Natural killer cell (primary cell): Measurements from ENCODE around the gene OGFRL1. TPM values are rescaled to one million over a fixed set of nuclear protein-coding genes. Genes with fewer than 3 reads are reported as not detected.

Experiments used
- ATAC-seq, 3 donors: fragments of 150-1000 bp in 2 of 3; fragments of 200-7000 bp in 1 of 3; cut with Tn5 transposase; 1 replicate in 1 of 3; 2 replicates in 2 of 3; pipeline ENCODE4 v1.10.0; 2021; ENCODE audit warnings: mild to moderate bottlenecking in 2 of 3, moderate library complexity in 2 of 3
- DNase-seq, 2 donors: peaks; one replicate each; pipeline versions ENCODE4 v3.0.0 to v3.0.0-alpha.2; 2013 to 2021; ENCODE audit warnings: mixed read lengths in 1 of 2
- H3K27ac ChIP-seq: one replicate; pipeline ENCODE4 v1.5.1; 2013; ENCODE audit warnings: mild to moderate bottlenecking, low read length
- H3K27me3 ChIP-seq: one replicate; pipeline ENCODE4 v1.6.1; 2013; ENCODE audit warnings: low read length; ENCODE audit not compliant: control insufficient read depth, insufficient read depth
- H3K36me3 ChIP-seq: one replicate; pipeline ENCODE4 v1.6.1; 2013; ENCODE audit warnings: low read length; ENCODE audit not compliant: control insufficient read depth, insufficient read depth
- H3K4me1 ChIP-seq: one replicate; pipeline ENCODE4 v1.6.1; 2013; ENCODE audit warnings: low read length; ENCODE audit not compliant: control insufficient read depth, insufficient read depth
- H3K4me3 ChIP-seq: one replicate; pipeline ENCODE4 v1.5.1; 2013; ENCODE audit warnings: low read length
- H3K9me3 ChIP-seq: one replicate; pipeline ENCODE4 v1.6.1; 2013; ENCODE audit warnings: low read length; ENCODE audit not compliant: control insufficient read depth, insufficient read depth
- H3K27ac Mint-ChIP-seq, 2 donors: one replicate each; pipeline ENCODE4 v1.8.0; 2022; ENCODE audit warnings: mild to moderate bottlenecking in 2 of 2, mixed read lengths in 2 of 2, moderate library complexity in 1 of 2
- H3K27me3 Mint-ChIP-seq, 2 donors: one replicate each; pipeline ENCODE4 v1.8.0; 2022; ENCODE audit warnings: low read depth in 2 of 2, mixed read lengths in 2 of 2
- H3K36me3 Mint-ChIP-seq: one replicate; pipeline ENCODE4 v1.8.0; 2022; ENCODE audit warnings: mixed read lengths
- H3K4me1 Mint-ChIP-seq, 2 donors: one replicate each; pipeline ENCODE4 v1.8.0; 2022; ENCODE audit warnings: mixed read lengths in 2 of 2
- H3K4me3 Mint-ChIP-seq: one replicate; pipeline ENCODE4 v1.8.0; 2022; ENCODE audit warnings: mild to moderate bottlenecking, moderate library complexity, mixed read lengths
- H3K9me3 Mint-ChIP-seq, 2 donors: one replicate each; pipeline ENCODE4 v1.8.0; 2022; ENCODE audit warnings: mixed read lengths in 2 of 2
- CTCF ChIP-seq: fragments of 200-600 bp; IDR thresholded peaks from one replicate; pipeline ENCODE4 v1.8.0; 2022; ENCODE audit warnings: antibody characterized with exemption
- WGBS: methylation state at CpG from one replicate; pipeline ENCODE4 v1.1.7; 2013; ENCODE audit warnings: missing lambda C conversion rate; ENCODE audit not compliant: insufficient coverage; 5-methylcytosine and 5-hydroxymethylcytosine counted together
- intact Hi-C: fragments of 100-400 bp; cut with micrococcal nuclease; formaldehyde crosslinking; loops from one replicate; pipeline ENCODE4 v1.14.2; 2022
- total RNA-seq, 4 donors: library from RNA; stranded (reverse); fragments of 120-200 nt in 1 of 4; gene quantifications; one replicate each; pipeline versions ENCODE4 v1.2.3 to v1.2.4, GENCODE V29; 2013 to 2022

Gene OGFRL1
- total RNA-seq, 3 donors from 2014 or later (not counting 1 experiment from before 2014, with no cell fraction given) = 22.9 to 30.7 (median 25.6) TPM

- TF ChIP-seq CTCF = no peak
- Histone ChIP-seq H3K4me3 (no peak overlapping the region), H3K9me3 (no peaks in the 10 kb centered on the region), H3K36me3 (no peaks in the 10 kb centered on the region), H3K4me1 (no peaks in the 10 kb centered on the region), H3K27ac (no peak overlapping the region), H3K27me3 (no peaks in the 10 kb centered on the region)
- no peaks in the 10 kb centered on the region for H3K9me3 Mint-ChIP-seq
- H3K4me3 Mint-ChIP-seq = no peak overlapping the region
- H3K4me1 Mint-ChIP-seq = no peaks in the 10 kb centered on the region
- no peaks in the 10 kb centered on the region for H3K36me3 Mint-ChIP-seq
- ATAC-seq (no peak), DNase-seq (no peak)
- H3K27ac Mint-ChIP-seq = no peak overlapping the region
- peaks cover 0 to 13% of the 10 kb centered on the region in 2 donors for H3K27me3 Mint-ChIP-seq
- intact Hi-C loops = no loop called here
These were observed 38.0 kb downstream of the OGFRL1 start for GRCh38 chr6:71326611-71327010.

GRCh38 chr6:71330501-71330900 is 41.9 kb downstream of the OGFRL1 start:
- Histone ChIP-seq H3K4me3 (no peak overlapping the region), H3K27ac (no peak overlapping the region), H3K27me3 (no peaks in the 10 kb centered on the region), H3K9me3 (no peaks in the 10 kb centered on the region), H3K36me3 (no peaks in the 10 kb centered on the region), H3K4me1 (no peaks in the 10 kb centered on the region)
- ATAC-seq (no peak), DNase-seq (no peak)
- no peaks in the 10 kb centered on the region for H3K36me3 Mint-ChIP-seq
- intact Hi-C loops = no loop called here
- WGBS = 85% methylated on average over 3 of the region's 3 CpGs
- no peak overlapping the region for H3K4me3 Mint-ChIP-seq
- no peaks in the 10 kb centered on the region for H3K4me1 Mint-ChIP-seq
- H3K27ac Mint-ChIP-seq = no peak overlapping the region
- no peak for TF ChIP-seq CTCF
- H3K9me3 Mint-ChIP-seq = no peaks in the 10 kb centered on the region
- peaks cover 0 to 7% of the 10 kb centered on the region in 2 donors for H3K27me3 Mint-ChIP-seq

GRCh38 chr6:71332012-71332411 is 43.4 kb downstream of the OGFRL1 start:
- Histone ChIP-seq H3K27ac (no peak overlapping the region), H3K9me3 (no peaks in the 10 kb centered on the region), H3K27me3 (no peaks in the 10 kb centered on the region), H3K4me1 (no peaks in the 10 kb centered on the region), H3K36me3 (no peaks in the 10 kb centered on the region), H3K4me3 (no peak overlapping the region)
- Mint-ChIP-seq H3K4me1 (no peaks in the 10 kb centered on the region), H3K27me3 (peaks cover 0 to 7% of the 10 kb centered on the region in 2 donors), H3K27ac (no peak overlapping the region), H3K9me3 (no peaks in the 10 kb centered on the region), H3K36me3 (no peaks in the 10 kb centered on the region), H3K4me3 (no peak overlapping the region)
- no peak for TF ChIP-seq CTCF
- DNase-seq (no peak), ATAC-seq (no peak)
- WGBS = 100% methylated on average over 1 of the region's 2 CpGs
- intact Hi-C loops = no loop called here

GRCh38 chr6:71333050-71333449 is 44.4 kb downstream of the OGFRL1 start:
- Mint-ChIP-seq H3K36me3 (no peaks in the 10 kb centered on the region), H3K27ac (no peak overlapping the region)

More at GRCh38 chr6:71333050-71333449, 44.4 kb downstream of the OGFRL1 start:
- Histone ChIP-seq H3K4me1 (no peaks in the 10 kb centered on the region), H3K27ac (no peak overlapping the region), H3K4me3 (no peak overlapping the region), H3K27me3 (no peaks in the 10 kb centered on the region), H3K9me3 (no peaks in the 10 kb centered on the region), H3K36me3 (no peaks in the 10 kb centered on the region)
- H3K27me3 Mint-ChIP-seq = peaks cover 6 to 7% of the 10 kb centered on the region in 2 donors
- ATAC-seq (no peak), DNase-seq (no peak)
- intact Hi-C loops = no loop called here
- no CpG with 5 or more reads among the region's 1 CpG for WGBS
- no peaks in the 10 kb centered on the region for H3K9me3 Mint-ChIP-seq
- TF ChIP-seq CTCF = no peak
- H3K4me3 Mint-ChIP-seq = no peak overlapping the region
- H3K4me1 Mint-ChIP-seq = no peaks in the 10 kb centered on the region
